ENCODE measurements around the gene NR2F1-AS1. TPM values are rescaled to one million over a fixed set of nuclear protein-coding genes. Genes with fewer than 3 reads are reported as not detected.

The NR2F1-AS1 gene
- polyA plus RNA-seq (2013, experiment 1 of 2) = 11.6 TPM
- polyA plus RNA-seq (2013, experiment 2 of 2) = 22.3 TPM

- 0% methylated on average over 21 to 25 of the region's 41 CpGs for WGBS, 2 experiments (ENCODE audit: insufficient coverage in 2 of 2)
- Histone ChIP-seq H3K9me3 (ENCODE audit: control insufficient read depth, low read length) (no peaks in the 10 kb centered on the region), H3K36me3 (ENCODE audit: control insufficient read depth, insufficient read depth, low read length) (no peaks in the 10 kb centered on the region), H3K4me1 (ENCODE audit: control insufficient read depth, insufficient read depth, low read length, poor library complexity, severe bottlenecking) (peaks cover 23% of the 10 kb centered on the region), H3K4me3 (ENCODE audit: extremely low read depth, insufficient read depth, low read length, poor library complexity, severe bottlenecking) (peak within 1 kb of the TSS; percentile 47), H3K27ac (ENCODE audit: low read depth, low read length, severe bottlenecking) (no peak within 1 kb of the TSS)
These were observed at the start of gene NR2F1-AS1 for GRCh38 chr5:93580927-93581445. NR2F1-AS1 (minus strand) TSS chr5:93581219.

- no peaks in the 10 kb centered on the region for H3K9me3 ChIP-seq (ENCODE audit: control insufficient read depth, low read length)
- no peak overlapping the region for H3K27ac ChIP-seq (ENCODE audit: low read depth, low read length, severe bottlenecking)
- no peak overlapping the region for H3K4me3 ChIP-seq (ENCODE audit: extremely low read depth, insufficient read depth, low read length, poor library complexity, severe bottlenecking)
- H3K4me1 ChIP-seq (ENCODE audit: control insufficient read depth, insufficient read depth, low read length, poor library complexity, severe bottlenecking) = no peaks in the 10 kb centered on the region
- no peaks in the 10 kb centered on the region for H3K36me3 ChIP-seq (ENCODE audit: control insufficient read depth, insufficient read depth, low read length)
These were observed 45.8 kb upstream of the NR2F1-AS1 start for GRCh38 chr5:93626801-93627200.

GRCh38 chr5:93623153-93623552, 42.1 kb upstream of the NR2F1-AS1 start:
- Histone ChIP-seq H3K9me3 (ENCODE audit: control insufficient read depth, low read length) (no peaks in the 10 kb centered on the region), H3K4me3 (ENCODE audit: extremely low read depth, insufficient read depth, low read length, poor library complexity, severe bottlenecking) (no peak overlapping the region), H3K27ac (ENCODE audit: low read depth, low read length, severe bottlenecking) (no peak overlapping the region), H3K36me3 (ENCODE audit: control insufficient read depth, insufficient read depth, low read length) (no peaks in the 10 kb centered on the region), H3K4me1 (ENCODE audit: control insufficient read depth, insufficient read depth, low read length, poor library complexity, severe bottlenecking) (no peaks in the 10 kb centered on the region)
- 100% methylated on average over 1 of the region's 4 CpGs; no CpG with 5 or more reads in 1 of the 2 experiments for WGBS, 2 experiments (ENCODE audit: insufficient coverage in 2 of 2)

DNA sequence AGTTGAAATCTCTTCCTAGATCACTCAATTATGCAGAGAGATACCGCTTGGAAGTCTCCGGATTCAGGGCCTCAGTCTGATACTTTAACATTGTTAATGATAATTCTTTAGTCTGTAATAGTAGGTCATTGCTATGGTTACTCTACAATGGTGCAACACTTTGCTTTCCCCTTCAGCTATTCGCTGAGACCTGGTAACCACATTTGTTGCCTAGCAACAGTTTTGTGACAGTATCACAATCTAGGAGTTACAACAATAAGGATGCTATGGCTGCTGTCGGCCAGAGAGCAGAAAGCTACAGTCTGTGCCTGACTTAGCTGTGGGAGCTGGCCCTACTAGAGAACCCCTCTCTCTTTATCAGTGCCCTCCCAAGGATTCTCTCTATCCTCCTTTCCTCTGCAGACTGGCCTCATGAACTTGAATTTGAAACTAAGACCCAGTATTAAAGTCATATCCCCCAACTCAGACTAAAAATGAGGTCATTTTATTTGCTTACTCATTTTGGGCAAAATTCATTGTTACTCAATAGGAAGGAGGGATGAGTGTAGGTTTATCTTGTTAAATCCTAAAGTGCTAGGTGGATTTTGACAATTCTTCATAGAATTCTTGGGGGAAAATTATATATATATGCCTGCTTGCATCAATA, 41.3 kb upstream of the NR2F1-AS1 start:
- no peak overlapping the region for H3K27ac ChIP-seq (ENCODE audit: low read depth, low read length, severe bottlenecking)
- H3K4me1 ChIP-seq (ENCODE audit: control insufficient read depth, insufficient read depth, low read length, poor library complexity, severe bottlenecking) = no peaks in the 10 kb centered on the region
- no peaks in the 10 kb centered on the region for H3K9me3 ChIP-seq (ENCODE audit: control insufficient read depth, low read length)
- 50% methylated on average over 1 to 4 of the region's 4 CpGs for WGBS, 2 experiments (ENCODE audit: insufficient coverage in 2 of 2)
- no peak overlapping the region for H3K4me3 ChIP-seq (ENCODE audit: extremely low read depth, insufficient read depth, low read length, poor library complexity, severe bottlenecking)
- H3K36me3 ChIP-seq (ENCODE audit: control insufficient read depth, insufficient read depth, low read length) = no peaks in the 10 kb centered on the region

DNA sequence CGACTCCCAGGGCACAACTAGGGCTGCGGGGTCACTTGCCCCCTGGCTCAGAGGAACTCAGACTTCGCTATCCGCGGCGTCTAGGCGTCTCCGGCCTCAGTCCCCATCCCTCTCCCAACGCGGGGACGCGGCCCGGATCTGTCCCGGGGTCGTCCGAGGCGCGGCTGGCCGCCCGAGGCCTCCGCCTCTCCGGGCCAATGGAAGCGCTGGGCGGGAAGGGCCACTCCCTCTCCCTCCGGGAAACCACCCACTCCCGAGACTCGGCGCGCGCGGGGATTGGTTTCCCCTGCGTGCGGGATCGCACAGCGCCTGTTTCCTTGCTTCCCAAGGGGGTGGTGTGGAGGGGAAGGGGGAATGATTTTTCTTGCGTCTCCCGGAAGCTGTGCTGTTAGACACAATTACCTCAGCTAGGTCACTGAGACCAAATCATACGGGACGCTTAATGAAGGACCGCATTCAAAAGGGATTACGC, 40.3 kb upstream of the NR2F1-AS1 start:
- no peaks in the 10 kb centered on the region for H3K36me3 ChIP-seq (ENCODE audit: control insufficient read depth, insufficient read depth, low read length)
- WGBS, 2 experiments (ENCODE audit: insufficient coverage in 2 of 2) = 0 to 1% methylated on average over 18 to 26 of the region's 41 CpGs
- H3K4me1 ChIP-seq (ENCODE audit: control insufficient read depth, insufficient read depth, low read length, poor library complexity, severe bottlenecking) = no peaks in the 10 kb centered on the region
- no peaks in the 10 kb centered on the region for H3K9me3 ChIP-seq (ENCODE audit: control insufficient read depth, low read length)
- H3K4me3 ChIP-seq (ENCODE audit: extremely low read depth, insufficient read depth, low read length, poor library complexity, severe bottlenecking) = peak overlapping the region; percentile 57
- H3K27ac ChIP-seq (ENCODE audit: low read depth, low read length, severe bottlenecking) = peak overlapping the region; percentile 55

DNA sequence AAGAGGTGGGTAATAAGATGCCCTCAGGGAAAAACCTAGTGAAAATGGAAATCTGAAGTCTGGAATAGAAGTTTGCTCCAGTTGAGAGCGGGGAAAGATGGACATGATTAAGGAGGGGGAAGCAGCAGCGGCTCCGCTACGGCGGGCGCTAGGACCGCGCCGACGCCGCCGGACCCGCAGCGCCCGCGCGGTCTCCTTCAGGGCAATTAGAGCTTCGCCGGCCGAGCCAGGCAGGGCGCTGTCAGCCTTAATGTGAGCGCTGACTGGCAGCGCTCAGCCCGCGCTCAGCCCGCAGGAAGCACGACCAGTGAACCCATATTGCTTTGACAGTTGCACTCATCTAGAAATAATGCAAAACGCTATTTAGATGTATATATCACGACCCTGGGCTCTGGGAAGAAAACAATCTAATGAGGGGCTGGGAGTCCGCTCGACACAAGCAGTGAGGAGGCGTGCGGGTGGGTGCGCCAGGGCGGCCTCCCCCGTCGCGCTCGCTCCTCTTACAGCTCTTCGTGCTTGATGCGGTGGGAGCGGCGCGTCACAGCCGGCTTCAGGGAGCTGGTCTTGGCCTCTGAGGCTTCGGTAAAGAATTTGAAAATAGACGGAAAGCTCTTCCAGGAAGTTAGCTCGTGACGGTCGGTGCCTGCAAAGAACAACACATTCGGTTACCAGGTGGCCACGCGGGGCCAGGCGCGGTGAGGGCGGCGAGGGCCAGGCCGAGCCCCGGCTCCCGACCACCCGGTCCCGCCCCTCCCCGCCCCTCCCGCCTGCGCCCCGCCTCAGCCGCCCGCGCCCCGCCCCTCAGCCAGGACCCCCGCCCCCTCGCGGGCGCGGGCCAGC, 39.7 kb upstream of the NR2F1-AS1 start:
- no peaks in the 10 kb centered on the region for H3K9me3 ChIP-seq (ENCODE audit: control insufficient read depth, low read length)
- no peaks in the 10 kb centered on the region for H3K4me1 ChIP-seq (ENCODE audit: control insufficient read depth, insufficient read depth, low read length, poor library complexity, severe bottlenecking)
- peak overlapping the region; percentile 57 for H3K4me3 ChIP-seq (ENCODE audit: extremely low read depth, insufficient read depth, low read length, poor library complexity, severe bottlenecking)
- 0% methylated on average over 42 to 52 of the region's 75 CpGs for WGBS, 2 experiments (ENCODE audit: insufficient coverage in 2 of 2)
- peak overlapping the region; percentile 57 for H3K27ac ChIP-seq (ENCODE audit: low read depth, low read length, severe bottlenecking)
- no peaks in the 10 kb centered on the region for H3K36me3 ChIP-seq (ENCODE audit: control insufficient read depth, insufficient read depth, low read length)

DNA sequence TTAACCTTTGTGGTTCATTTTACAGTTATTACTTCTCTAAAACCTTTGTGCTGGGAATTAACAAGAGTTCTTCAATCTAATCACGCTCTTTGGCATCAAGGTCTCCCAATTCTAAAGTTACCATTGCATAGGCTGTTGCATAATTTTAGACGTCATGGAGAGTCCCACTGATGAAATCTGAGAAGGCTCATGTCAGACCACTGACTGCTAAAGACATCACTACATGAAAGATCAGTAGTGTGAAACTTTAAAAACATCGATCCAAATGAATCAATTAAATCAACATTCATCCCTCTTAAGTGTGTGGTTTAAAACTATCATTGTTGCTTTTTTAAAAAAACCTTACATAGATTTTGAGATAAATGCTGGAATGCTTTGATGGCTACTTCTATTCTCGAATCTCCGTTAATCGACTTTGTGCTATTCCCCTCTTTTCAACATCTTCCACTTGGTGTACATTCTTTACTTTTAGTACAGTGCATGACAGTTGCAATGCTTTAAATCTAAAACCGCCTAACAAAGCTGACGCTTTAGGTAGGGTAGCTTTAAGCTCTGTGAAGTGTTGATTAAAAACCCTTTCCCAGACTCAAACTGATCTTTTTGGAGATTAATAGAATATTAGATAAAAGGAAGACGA, 35.6 kb upstream of the NR2F1-AS1 start:
- no peaks in the 10 kb centered on the region for H3K9me3 ChIP-seq (ENCODE audit: control insufficient read depth, low read length)
- no peak overlapping the region for H3K27ac ChIP-seq (ENCODE audit: low read depth, low read length, severe bottlenecking)
- H3K4me3 ChIP-seq (ENCODE audit: extremely low read depth, insufficient read depth, low read length, poor library complexity, severe bottlenecking) = no peak overlapping the region
- no peaks in the 10 kb centered on the region for H3K36me3 ChIP-seq (ENCODE audit: control insufficient read depth, insufficient read depth, low read length)
- WGBS, 2 experiments (ENCODE audit: insufficient coverage in 2 of 2) = 0 to 40% methylated on average over 1 to 2 of the region's 9 CpGs
- no peaks in the 10 kb centered on the region for H3K4me1 ChIP-seq (ENCODE audit: control insufficient read depth, insufficient read depth, low read length, poor library complexity, severe bottlenecking)

- no peaks in the 10 kb centered on the region for H3K36me3 ChIP-seq (ENCODE audit: control insufficient read depth, insufficient read depth, low read length)
- H3K4me3 ChIP-seq (ENCODE audit: extremely low read depth, insufficient read depth, low read length, poor library complexity, severe bottlenecking) = no peak overlapping the region
- no peak overlapping the region for H3K27ac ChIP-seq (ENCODE audit: low read depth, low read length, severe bottlenecking)
- H3K9me3 ChIP-seq (ENCODE audit: control insufficient read depth, low read length) = no peaks in the 10 kb centered on the region
- no peaks in the 10 kb centered on the region for H3K4me1 ChIP-seq (ENCODE audit: control insufficient read depth, insufficient read depth, low read length, poor library complexity, severe bottlenecking)
These were observed 31.8 kb upstream of the NR2F1-AS1 start for GRCh38 chr5:93612855-93613243.

GRCh38 chr5:93611976-93612854, 31.2 kb upstream of the NR2F1-AS1 start:
- no peaks in the 10 kb centered on the region for H3K9me3 ChIP-seq (ENCODE audit: control insufficient read depth, low read length)
- H3K4me1 ChIP-seq (ENCODE audit: control insufficient read depth, insufficient read depth, low read length, poor library complexity, severe bottlenecking) = peaks cover 3% of the 10 kb centered on the region
- 1% methylated on average over 22 of the region's 43 CpGs for WGBS, 2 experiments (ENCODE audit: insufficient coverage in 2 of 2)
- H3K27ac ChIP-seq (ENCODE audit: low read depth, low read length, severe bottlenecking) = no peak overlapping the region
- no peaks in the 10 kb centered on the region for H3K36me3 ChIP-seq (ENCODE audit: control insufficient read depth, insufficient read depth, low read length)
- H3K4me3 ChIP-seq (ENCODE audit: extremely low read depth, insufficient read depth, low read length, poor library complexity, severe bottlenecking) = no peak overlapping the region

Data from mesodermal cell (in vitro differentiated cells).